ENCODE measurements around the gene KCNH1. TPM values are rescaled to one million over a fixed set of nuclear protein-coding genes. Genes with fewer than 3 reads are reported as not detected.
A peak's percentile ranks its signal among the peaks of the same experiment; 100 is the strongest.

The KCNH1 gene
- total and polyA plus RNA-seq, 4 donors: not detected

- WGBS: 24% methylated on average over 2 of the region's 2 CpGs
- no peak for DNase-seq (ENCODE audit: low spot score)
- no peak overlapping the region for H3K4me3 ChIP-seq (ENCODE audit: low read depth in 1 of 3, low read length in 3 of 3)
- TF ChIP-seq TAF1 (conservative IDR thresholded peaks at IDR 0.05): no peak
- TF ChIP-seq RXRA (IDR thresholded peaks at IDR 0.05): no peak
- TF ChIP-seq JUND (IDR thresholded peaks at IDR 0.05): no peak
- no peak for TF ChIP-seq YY1 (IDR thresholded peaks at IDR 0.05)
- TF ChIP-seq, protein P1, sequence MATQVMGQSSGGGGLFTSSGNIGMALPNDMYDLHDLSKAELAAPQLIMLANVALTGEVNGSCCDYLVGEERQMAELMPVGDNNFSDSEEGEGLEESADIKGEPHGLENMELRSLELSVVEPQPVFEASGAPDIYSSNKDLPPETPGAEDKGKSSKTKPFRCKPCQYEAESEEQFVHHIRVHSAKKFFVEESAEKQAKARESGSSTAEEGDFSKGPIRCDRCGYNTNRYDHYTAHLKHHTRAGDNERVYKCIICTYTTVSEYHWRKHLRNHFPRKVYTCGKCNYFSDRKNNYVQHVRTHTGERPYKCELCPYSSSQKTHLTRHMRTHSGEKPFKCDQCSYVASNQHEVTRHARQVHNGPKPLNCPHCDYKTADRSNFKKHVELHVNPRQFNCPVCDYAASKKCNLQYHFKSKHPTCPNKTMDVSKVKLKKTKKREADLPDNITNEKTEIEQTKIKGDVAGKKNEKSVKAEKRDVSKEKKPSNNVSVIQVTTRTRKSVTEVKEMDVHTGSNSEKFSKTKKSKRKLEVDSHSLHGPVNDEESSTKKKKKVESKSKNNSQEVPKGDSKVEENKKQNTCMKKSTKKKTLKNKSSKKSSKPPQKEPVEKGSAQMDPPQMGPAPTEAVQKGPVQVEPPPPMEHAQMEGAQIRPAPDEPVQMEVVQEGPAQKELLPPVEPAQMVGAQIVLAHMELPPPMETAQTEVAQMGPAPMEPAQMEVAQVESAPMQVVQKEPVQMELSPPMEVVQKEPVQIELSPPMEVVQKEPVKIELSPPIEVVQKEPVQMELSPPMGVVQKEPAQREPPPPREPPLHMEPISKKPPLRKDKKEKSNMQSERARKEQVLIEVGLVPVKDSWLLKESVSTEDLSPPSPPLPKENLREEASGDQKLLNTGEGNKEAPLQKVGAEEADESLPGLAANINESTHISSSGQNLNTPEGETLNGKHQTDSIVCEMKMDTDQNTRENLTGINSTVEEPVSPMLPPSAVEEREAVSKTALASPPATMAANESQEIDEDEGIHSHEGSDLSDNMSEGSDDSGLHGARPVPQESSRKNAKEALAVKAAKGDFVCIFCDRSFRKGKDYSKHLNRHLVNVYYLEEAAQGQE (IDR thresholded peaks at IDR 0.05): peak; percentile 7
- TF ChIP-seq SP1 (IDR thresholded peaks at IDR 0.05): peak; percentile 0
- H3K27me3 ChIP-seq (ENCODE audit: control insufficient read depth in 4 of 4, insufficient read depth in 4 of 4, low read length in 3 of 4): no peaks in the 10 kb centered on the region
- no peaks in the 10 kb centered on the region for H3K9me3 ChIP-seq (ENCODE audit: control insufficient read depth in 4 of 4, low read length in 3 of 4)
- H3K36me3 ChIP-seq (ENCODE audit: control insufficient read depth in 4 of 4, insufficient read depth in 3 of 4, low read depth in 1 of 4, low read length in 3 of 4): no peaks in the 10 kb centered on the region
- H3K9ac ChIP-seq (ENCODE audit: low read depth in 1 of 2, low read length in 2 of 2): no peak overlapping the region
- H3K4me1 ChIP-seq (ENCODE audit: control insufficient read depth in 4 of 4, insufficient read depth in 4 of 4, low read length in 3 of 4): peaks cover 5 to 15% (median 14%) of the 10 kb centered on the region in 4 donors
- peak overlapping the region; percentile 23 to 35 for H3K27ac ChIP-seq (ENCODE audit: low read depth in 1 of 2, low read length in 2 of 2)
Observed at GRCh38 chr1:210900079-210900478, 233.9 kb downstream of the KCNH1 start.

- H3K36me3 ChIP-seq (ENCODE audit: control insufficient read depth in 4 of 4, insufficient read depth in 3 of 4, low read depth in 1 of 4, low read length in 3 of 4): no peaks in the 10 kb centered on the region
- peak; percentile 90 for TF ChIP-seq FOXA1 (IDR thresholded peaks at IDR 0.05)
- peak in 1 of 2 donors; percentile 29 for TF ChIP-seq JUND (IDR thresholded peaks at IDR 0.05)
- no peak for TF ChIP-seq MAX (IDR thresholded peaks at IDR 0.05)
- peak; percentile 73 for TF ChIP-seq SP1 (IDR thresholded peaks at IDR 0.05)
- TF ChIP-seq ATF3 (IDR thresholded peaks at IDR 0.05): no peak
- TF ChIP-seq RAD21 (IDR thresholded peaks at IDR 0.05): peak in 1 of 2 donors; percentile 10
- TF ChIP-seq, protein P2, sequence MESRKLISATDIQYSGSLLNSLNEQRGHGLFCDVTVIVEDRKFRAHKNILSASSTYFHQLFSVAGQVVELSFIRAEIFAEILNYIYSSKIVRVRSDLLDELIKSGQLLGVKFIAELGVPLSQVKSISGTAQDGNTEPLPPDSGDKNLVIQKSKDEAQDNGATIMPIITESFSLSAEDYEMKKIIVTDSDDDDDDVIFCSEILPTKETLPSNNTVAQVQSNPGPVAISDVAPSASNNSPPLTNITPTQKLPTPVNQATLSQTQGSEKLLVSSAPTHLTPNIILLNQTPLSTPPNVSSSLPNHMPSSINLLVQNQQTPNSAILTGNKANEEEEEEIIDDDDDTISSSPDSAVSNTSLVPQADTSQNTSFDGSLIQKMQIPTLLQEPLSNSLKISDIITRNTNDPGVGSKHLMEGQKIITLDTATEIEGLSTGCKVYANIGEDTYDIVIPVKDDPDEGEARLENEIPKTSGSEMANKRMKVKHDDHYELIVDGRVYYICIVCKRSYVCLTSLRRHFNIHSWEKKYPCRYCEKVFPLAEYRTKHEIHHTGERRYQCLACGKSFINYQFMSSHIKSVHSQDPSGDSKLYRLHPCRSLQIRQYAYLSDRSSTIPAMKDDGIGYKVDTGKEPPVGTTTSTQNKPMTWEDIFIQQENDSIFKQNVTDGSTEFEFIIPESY (IDR thresholded peaks at IDR 0.05): no peak
- no peak for TF ChIP-seq RXRA (IDR thresholded peaks at IDR 0.05)
- TF ChIP-seq YY1 (IDR thresholded peaks at IDR 0.05): peak; percentile 36
- TF ChIP-seq, protein P3, sequence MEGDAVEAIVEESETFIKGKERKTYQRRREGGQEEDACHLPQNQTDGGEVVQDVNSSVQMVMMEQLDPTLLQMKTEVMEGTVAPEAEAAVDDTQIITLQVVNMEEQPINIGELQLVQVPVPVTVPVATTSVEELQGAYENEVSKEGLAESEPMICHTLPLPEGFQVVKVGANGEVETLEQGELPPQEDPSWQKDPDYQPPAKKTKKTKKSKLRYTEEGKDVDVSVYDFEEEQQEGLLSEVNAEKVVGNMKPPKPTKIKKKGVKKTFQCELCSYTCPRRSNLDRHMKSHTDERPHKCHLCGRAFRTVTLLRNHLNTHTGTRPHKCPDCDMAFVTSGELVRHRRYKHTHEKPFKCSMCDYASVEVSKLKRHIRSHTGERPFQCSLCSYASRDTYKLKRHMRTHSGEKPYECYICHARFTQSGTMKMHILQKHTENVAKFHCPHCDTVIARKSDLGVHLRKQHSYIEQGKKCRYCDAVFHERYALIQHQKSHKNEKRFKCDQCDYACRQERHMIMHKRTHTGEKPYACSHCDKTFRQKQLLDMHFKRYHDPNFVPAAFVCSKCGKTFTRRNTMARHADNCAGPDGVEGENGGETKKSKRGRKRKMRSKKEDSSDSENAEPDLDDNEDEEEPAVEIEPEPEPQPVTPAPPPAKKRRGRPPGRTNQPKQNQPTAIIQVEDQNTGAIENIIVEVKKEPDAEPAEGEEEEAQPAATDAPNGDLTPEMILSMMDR (IDR thresholded peaks at IDR 0.05; ENCODE audit: low read depth, low read length, missing input control): no peak
- TF ChIP-seq GABPA (IDR thresholded peaks at IDR 0.05 in 1 of 2, conservative IDR thresholded peaks at IDR 0.05 in 1 of 2): no peak
- TF ChIP-seq FOXA2 (IDR thresholded peaks at IDR 0.05): peak; percentile 92
- TF ChIP-seq EGR1 (IDR thresholded peaks at IDR 0.05; ENCODE audit: low read depth in 2 of 2): no peak
- no peak for TF ChIP-seq TAF1 (conservative IDR thresholded peaks at IDR 0.05)
- TF ChIP-seq HNF4A (conservative IDR thresholded peaks at IDR 0.05): peak; percentile 21 to 24
- no peak for TF ChIP-seq NR2F2 (IDR thresholded peaks at IDR 0.05)
- no peak for TF ChIP-seq HNF4G (IDR thresholded peaks at IDR 0.05)
- TF ChIP-seq, protein P1 (IDR thresholded peaks at IDR 0.05): peak; percentile 43
- WGBS: 34% methylated on average over 2 of the region's 2 CpGs
- H3K4me3 ChIP-seq (ENCODE audit: low read depth in 1 of 3, low read length in 3 of 3): no peak overlapping the region
- peak overlapping the region; percentile 23 to 35 for H3K27ac ChIP-seq (ENCODE audit: low read depth in 1 of 2, low read length in 2 of 2)
- peaks cover 5 to 15% (median 14%) of the 10 kb centered on the region in 4 donors for H3K4me1 ChIP-seq (ENCODE audit: control insufficient read depth in 4 of 4, insufficient read depth in 4 of 4, low read length in 3 of 4)
- no peak overlapping the region for H3K9ac ChIP-seq (ENCODE audit: low read depth in 1 of 2, low read length in 2 of 2)
- H3K27me3 ChIP-seq (ENCODE audit: control insufficient read depth in 4 of 4, insufficient read depth in 4 of 4, low read length in 3 of 4): no peaks in the 10 kb centered on the region
- H3K9me3 ChIP-seq (ENCODE audit: control insufficient read depth in 4 of 4, low read length in 3 of 4): no peaks in the 10 kb centered on the region
- DNase-seq (ENCODE audit: low spot score): no peak
Observed at GRCh38 chr1:210899676-210900075, 234.3 kb downstream of the KCNH1 start.
